Esophagus (tissue), 2 donors: ENCODE data around the gene DOK3. TPM values are rescaled to one million over a fixed set of nuclear protein-coding genes. Genes with fewer than 3 reads are reported as not detected.
"Not testable (repeated sequence)": the region's sequence is repeated elsewhere in the genome, so short reads cannot be mapped to it uniquely, and the experiment has no call there.

Experiments used
- H3K27ac ChIP-seq, 2 donors: one replicate each; pipeline ENCODE4 v1.5.1; 2013; ENCODE audit warnings: low read depth in 2 of 2, mild to moderate bottlenecking in 2 of 2, inconsistent platforms in 1 of 2, low read length in 1 of 2, moderate library complexity in 1 of 2
- H3K27me3 ChIP-seq, 2 donors: one replicate each; pipeline ENCODE4 v1.6.1; 2013; ENCODE audit warnings: low read length in 2 of 2, control low read depth in 1 of 2, mild to moderate bottlenecking in 1 of 2; ENCODE audit not compliant: insufficient read depth in 2 of 2, control insufficient read depth in 1 of 2
- H3K36me3 ChIP-seq, 2 donors: one replicate each; pipeline ENCODE4 v1.6.1; 2013; ENCODE audit warnings: low read length in 1 of 2; ENCODE audit not compliant: control insufficient read depth in 2 of 2, insufficient read depth in 2 of 2
- H3K4me1 ChIP-seq, 2 donors: one replicate each; pipeline ENCODE4 v1.6.1; 2013; ENCODE audit warnings: low read length in 1 of 2; ENCODE audit not compliant: control insufficient read depth in 2 of 2, insufficient read depth in 2 of 2
- H3K4me3 ChIP-seq, 2 donors: one replicate each; pipeline ENCODE4 v1.5.1; 2013; ENCODE audit warnings: low read length in 2 of 2, mild to moderate bottlenecking in 2 of 2, low read depth in 1 of 2, moderate library complexity in 1 of 2
- H3K9me3 ChIP-seq, 2 donors: one replicate each; pipeline ENCODE4 v1.6.1; 2013; ENCODE audit warnings: mild to moderate bottlenecking in 2 of 2, low read depth in 1 of 2, low read length in 1 of 2, moderate library complexity in 1 of 2; ENCODE audit not compliant: control insufficient read depth in 2 of 2, insufficient read depth in 1 of 2
- WGBS, 2 donors: extraction: QIAGEN DNeasy Blood & Tissue Kit; methylation state at CpG; one replicate each; pipeline ENCODE4 v1.1.7; 2013; 5-methylcytosine and 5-hydroxymethylcytosine counted together
- polyA plus RNA-seq, 2 donors: library from polyadenylated mRNA; stranded (reverse); fragments of 200-250 nt; gene quantifications; one replicate each; pipeline ENCODE4 v1.2.3, GENCODE V29; 2013
- donor health status: healthy with polysubstance abuse.
- donor health status: Bipolar disorder and iron deficiency.

DOK3 gene
- polyA plus RNA-seq, 2 donors, result 2.4 to 5.1 TPM

- WGBS, 2 donors, result 71 to 74% methylated on average over 24 to 26 of the region's 26 CpGs
- Histone ChIP-seq H3K36me3 (peaks cover 3 to 39% of the 10 kb centered on the region in 2 donors), H3K9me3 (no peaks in the 10 kb centered on the region), H3K27ac (no peak overlapping the region), H3K4me1 (peaks cover 0 to 4% of the 10 kb centered on the region in 2 donors), H3K4me3 (no peak overlapping the region), H3K27me3 (no peaks in the 10 kb centered on the region)
These were observed 20.4 kb downstream of the DOK3 start for GRCh38 chr5:177489119-177489716.

GRCh38 chr5:177487975-177488374 lies 21.7 kb downstream of the DOK3 start:
- WGBS, 2 donors, result 89 to 91% methylated on average over 15 of the region's 15 CpGs
- peaks cover 0 to 4% of the 10 kb centered on the region in 2 donors for H3K4me1 ChIP-seq
- no peak overlapping the region for H3K4me3 ChIP-seq
- no peaks in the 10 kb centered on the region for H3K9me3 ChIP-seq
- no peaks in the 10 kb centered on the region for H3K27me3 ChIP-seq
- H3K36me3 ChIP-seq, result peaks cover 7 to 48% of the 10 kb centered on the region in 2 donors
- no peak overlapping the region for H3K27ac ChIP-seq

DNA sequence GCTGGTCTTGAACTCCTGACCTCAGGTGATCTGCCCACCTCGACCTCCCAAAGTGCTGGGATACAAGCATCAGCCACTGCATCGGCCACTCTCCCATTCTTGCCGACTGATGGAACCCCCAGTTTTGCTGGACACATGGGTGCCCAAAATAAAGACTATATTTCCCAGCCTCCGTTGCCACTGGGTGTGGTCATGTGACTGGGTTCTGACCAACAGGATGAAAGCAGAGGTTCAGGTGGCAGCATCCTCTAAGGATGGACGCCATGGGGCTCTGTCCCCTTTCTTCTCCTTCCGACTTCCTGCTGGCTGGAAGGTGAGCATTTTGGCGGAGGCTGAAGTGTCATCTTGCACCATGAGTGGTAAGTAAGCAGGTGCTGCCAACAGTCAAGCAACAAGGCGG lies 22.5 kb downstream of the DOK3 start:
- peaks cover 0 to 6% of the 10 kb centered on the region in 2 donors for H3K4me1 ChIP-seq
- no peak overlapping the region for H3K27ac ChIP-seq
- no peaks in the 10 kb centered on the region for H3K9me3 ChIP-seq
- no peaks in the 10 kb centered on the region for H3K27me3 ChIP-seq
- peaks cover 7 to 44% of the 10 kb centered on the region in 2 donors for H3K36me3 ChIP-seq
- H3K4me3 ChIP-seq, result no peak overlapping the region
- WGBS, 2 donors, result 89 to 92% methylated on average over 8 of the region's 8 CpGs

- peaks cover 7 to 37% of the 10 kb centered on the region in 2 donors for H3K36me3 ChIP-seq
- 91 to 94% methylated on average over 3 of the region's 3 CpGs for WGBS, 2 donors
These were observed 23.4 kb downstream of the DOK3 start for GRCh38 chr5:177486256-177486655.

GRCh38 chr5:177485753-177486152 lies 23.9 kb downstream of the DOK3 start:
- H3K4me3 ChIP-seq, H3K27ac ChIP-seq, H3K27me3 ChIP-seq, H3K9me3 ChIP-seq, H3K4me1 ChIP-seq: not testable (repeated sequence)
- WGBS, 2 donors, result 94 to 96% methylated on average over 3 of the region's 3 CpGs
- peaks cover 7 to 33% of the 10 kb centered on the region in 2 donors for H3K36me3 ChIP-seq

More at GRCh38 chr5:177486256-177486655, 23.4 kb downstream of the DOK3 start:
- no peaks in the 10 kb centered on the region for H3K9me3 ChIP-seq
- H3K4me3 ChIP-seq, result no peak overlapping the region
- H3K27ac ChIP-seq, result no peak overlapping the region
- H3K27me3 ChIP-seq, result no peaks in the 10 kb centered on the region
- peaks cover 0 to 6% of the 10 kb centered on the region in 2 donors for H3K4me1 ChIP-seq

DNA sequence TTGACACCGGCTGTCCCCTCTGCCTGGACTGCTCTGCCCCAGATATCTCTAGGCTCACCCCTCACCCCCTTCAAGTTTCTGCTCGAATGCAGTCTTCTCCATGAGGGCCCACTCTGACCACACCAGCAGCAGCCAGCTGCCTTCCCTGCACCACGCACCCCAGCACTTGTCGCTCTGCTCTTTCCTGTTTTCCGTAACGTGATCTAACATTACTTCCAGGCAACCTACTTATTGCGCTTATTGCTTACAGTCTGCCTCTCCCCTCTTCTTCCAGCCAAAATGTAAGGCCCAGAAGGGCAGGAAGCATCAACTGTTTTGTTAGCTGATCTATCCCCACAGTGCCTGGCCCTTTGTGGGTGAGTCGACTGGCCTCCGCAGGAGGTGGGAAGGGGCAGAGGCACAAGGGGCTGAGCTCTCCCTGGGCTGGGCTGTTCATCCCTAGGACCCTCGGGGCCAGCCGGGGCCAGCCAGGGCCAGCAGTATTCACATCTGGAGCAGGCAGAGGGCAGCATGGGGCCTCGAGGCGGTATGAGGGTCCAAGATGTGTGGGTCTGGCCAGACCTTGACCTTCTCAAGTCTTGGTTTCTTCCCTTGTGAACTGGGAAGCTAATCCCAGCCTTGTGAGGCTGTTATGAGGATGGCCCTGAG lies 24.6 kb downstream of the DOK3 start:
- Histone ChIP-seq H3K27ac (peak overlapping the region in 1 of 2 donors; percentile 43), H3K36me3 (peaks cover 7 to 28% of the 10 kb centered on the region in 2 donors), H3K4me3 (no peak overlapping the region), H3K27me3 (no peaks in the 10 kb centered on the region), H3K9me3 (no peaks in the 10 kb centered on the region), H3K4me1 (peaks cover 0 to 6% of the 10 kb centered on the region in 2 donors)
- 77 to 86% methylated on average over 13 of the region's 13 CpGs for WGBS, 2 donors

DNA sequence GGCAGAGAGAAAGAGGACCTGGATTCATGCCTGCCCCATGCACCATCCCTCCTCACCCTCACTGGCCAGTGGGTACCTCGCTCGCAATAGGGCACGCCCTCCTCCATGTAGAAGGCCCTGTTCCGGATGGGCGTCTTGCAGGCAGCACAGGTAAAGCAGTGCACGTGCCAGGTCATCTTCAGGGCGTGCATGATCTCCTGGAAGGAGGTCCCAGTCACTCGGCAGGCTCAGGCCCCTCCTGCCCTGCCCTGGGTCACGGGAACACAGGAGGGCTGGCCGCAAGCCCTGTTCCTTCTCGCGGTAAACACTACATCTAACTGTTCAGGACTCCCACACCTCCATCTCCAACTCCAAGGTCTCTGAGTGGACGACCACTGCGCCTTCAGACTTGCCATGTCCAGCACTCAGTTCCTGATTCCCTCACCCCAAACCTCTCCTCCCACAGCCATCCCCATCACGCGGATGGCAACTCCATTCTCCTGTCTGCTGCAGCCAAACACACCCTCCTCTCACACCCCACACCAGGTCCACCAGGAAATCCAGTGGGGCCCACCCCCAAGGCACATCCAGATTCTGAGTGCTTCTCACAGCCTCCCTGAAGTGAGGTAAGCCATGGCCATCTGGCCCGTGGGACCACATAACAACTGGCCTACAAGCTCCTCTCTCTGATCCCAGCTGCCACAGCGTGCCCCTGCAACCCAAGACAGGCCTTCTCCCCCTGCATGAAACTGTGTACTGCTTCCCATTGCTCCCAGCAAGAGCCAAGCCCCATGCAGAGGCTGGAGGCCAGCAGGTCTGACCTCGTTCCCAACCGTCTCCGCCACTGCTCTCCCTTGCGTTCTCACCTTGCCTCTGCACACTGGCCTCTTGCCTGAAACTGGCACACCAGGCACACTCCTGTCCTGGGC lies 25.4 kb downstream of the DOK3 start:
- Histone ChIP-seq H3K36me3 (peaks cover 7 to 25% of the 10 kb centered on the region in 2 donors), H3K4me3 (no peak overlapping the region), H3K9me3 (no peaks in the 10 kb centered on the region), H3K4me1 (peaks cover 0 to 8% of the 10 kb centered on the region in 2 donors), H3K27ac (peak overlapping the region in 1 of 2 donors; percentile 43), H3K27me3 (no peaks in the 10 kb centered on the region)
- 77% methylated on average over 22 of the region's 22 CpGs for WGBS, 2 donors

DNA sequence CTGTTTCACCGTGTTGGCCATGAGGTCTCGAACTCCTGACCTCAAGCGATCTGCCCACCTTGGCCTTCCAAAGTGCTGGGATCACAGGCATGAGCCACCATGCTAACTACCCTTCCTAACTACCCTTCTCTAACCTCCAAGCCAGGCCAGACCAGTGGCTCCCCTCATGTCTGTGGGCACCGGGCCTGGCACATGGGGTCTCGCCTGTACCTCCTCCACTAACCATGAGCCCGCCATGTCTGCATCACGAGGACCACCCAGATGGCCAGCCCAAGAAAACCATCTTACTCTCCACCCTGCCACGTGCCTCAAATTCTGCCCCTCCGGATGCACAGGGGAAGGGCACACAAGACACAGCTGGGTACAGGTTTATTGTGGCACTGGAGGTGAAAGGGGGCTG lies 26.6 kb downstream of the DOK3 start:
- WGBS, 2 donors, result 93 to 95% methylated on average over 9 of the region's 9 CpGs
- Histone ChIP-seq H3K27ac (no peak overlapping the region), H3K27me3 (no peaks in the 10 kb centered on the region), H3K4me3 (no peak overlapping the region), H3K36me3 (peaks cover 7 to 20% of the 10 kb centered on the region in 2 donors), H3K4me1 (peaks cover 2 to 14% of the 10 kb centered on the region in 2 donors), H3K9me3 (no peaks in the 10 kb centered on the region)

GRCh38 chr5:177482359-177482795 lies 27.2 kb downstream of the DOK3 start:
- 84 to 86% methylated on average over 10 of the region's 10 CpGs for WGBS, 2 donors

More at GRCh38 chr5:177482359-177482795, 27.2 kb downstream of the DOK3 start:
- Histone ChIP-seq H3K4me3 (no peak overlapping the region), H3K4me1 (peaks cover 2 to 14% of the 10 kb centered on the region in 2 donors), H3K27ac (peak overlapping the region in 1 of 2 donors; percentile 63), H3K27me3 (no peaks in the 10 kb centered on the region), H3K9me3 (no peaks in the 10 kb centered on the region), H3K36me3 (peaks cover 4 to 14% of the 10 kb centered on the region in 2 donors)
